GM19193 (cell line): ENCODE measurements around the gene C9orf85.

Source experiments
- POLR2A ChIP-seq: IDR thresholded peaks from 4 replicates; pipeline ENCODE4 v1.6.1; 2011; ENCODE audit not compliant: insufficient read depth, insufficient read length; ENCODE audit errors: extremely low read depth

C9orf85 gene

DNA sequence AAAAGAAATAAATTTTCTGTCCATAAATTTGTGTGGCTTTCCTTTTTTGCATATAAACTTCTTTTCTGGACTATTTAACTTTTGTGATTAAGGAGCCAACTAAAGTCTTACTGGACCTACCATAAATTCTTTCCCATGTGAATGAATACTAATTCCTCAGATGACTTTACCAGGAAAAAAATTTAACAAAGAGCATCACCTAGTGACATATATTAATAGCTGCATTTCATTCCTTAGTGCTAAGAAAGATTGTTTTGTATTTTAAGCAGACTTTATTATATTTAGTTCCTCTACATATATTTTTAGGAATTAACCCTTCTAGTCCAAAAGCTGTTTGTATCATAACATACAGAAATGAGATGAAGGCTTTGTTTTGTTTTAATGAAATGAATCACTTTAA, 64.4 kb downstream of the C9orf85 start:
- TF ChIP-seq POLR2A, result no peak

- TF ChIP-seq POLR2A, result no peak
Measured at GRCh38 chr9:71977003-71977402, 65.6 kb downstream of the C9orf85 start.

- no peak for TF ChIP-seq POLR2A
Measured at GRCh38 chr9:71980266-71981190, 69.1 kb downstream of the C9orf85 start.

DNA sequence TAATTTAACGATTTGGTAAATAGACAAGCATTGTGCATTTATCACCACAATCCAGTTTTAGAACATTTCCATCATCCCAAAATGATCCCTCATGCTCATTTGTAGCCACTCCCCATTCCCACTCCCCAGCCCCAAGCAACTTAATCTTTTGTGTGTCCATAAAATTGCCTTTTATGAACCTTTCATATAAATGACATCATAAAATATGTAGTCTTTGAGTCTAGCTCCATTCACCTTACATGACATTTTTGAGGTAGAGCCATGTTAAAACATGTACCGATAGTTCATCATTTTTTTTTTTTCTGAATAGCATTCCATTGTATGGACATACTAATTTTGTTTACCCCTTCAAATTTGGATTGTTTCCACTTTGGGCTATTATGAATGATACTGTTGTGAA, 70.5 kb downstream of the C9orf85 start:
- TF ChIP-seq POLR2A, result no peak

- no peak for TF ChIP-seq POLR2A
Measured at GRCh38 chr9:71984403-71984802, 73.0 kb downstream of the C9orf85 start.

DNA sequence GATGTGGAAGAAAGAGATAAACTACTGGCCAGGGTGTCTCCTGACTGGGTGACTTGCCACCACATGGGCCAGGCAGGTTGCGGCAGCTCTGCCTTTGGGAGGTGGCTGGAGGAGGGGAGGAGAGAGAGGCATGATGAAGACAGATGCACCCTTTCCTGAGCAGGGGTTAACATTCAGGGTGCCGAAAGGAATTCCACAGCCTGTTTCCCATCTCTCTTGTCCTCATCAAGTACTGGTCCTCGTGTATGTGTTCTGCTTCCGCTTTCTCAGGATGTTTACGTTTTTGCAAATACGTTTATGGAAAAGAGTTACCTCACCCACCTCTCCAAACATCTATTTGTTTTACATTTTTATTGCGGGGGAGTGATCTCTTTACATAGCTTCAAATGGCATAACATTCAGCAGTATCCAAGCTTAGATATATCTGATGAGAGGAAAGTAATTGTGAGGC, 73.4 kb downstream of the C9orf85 start:
- TF ChIP-seq POLR2A, result no peak

DNA sequence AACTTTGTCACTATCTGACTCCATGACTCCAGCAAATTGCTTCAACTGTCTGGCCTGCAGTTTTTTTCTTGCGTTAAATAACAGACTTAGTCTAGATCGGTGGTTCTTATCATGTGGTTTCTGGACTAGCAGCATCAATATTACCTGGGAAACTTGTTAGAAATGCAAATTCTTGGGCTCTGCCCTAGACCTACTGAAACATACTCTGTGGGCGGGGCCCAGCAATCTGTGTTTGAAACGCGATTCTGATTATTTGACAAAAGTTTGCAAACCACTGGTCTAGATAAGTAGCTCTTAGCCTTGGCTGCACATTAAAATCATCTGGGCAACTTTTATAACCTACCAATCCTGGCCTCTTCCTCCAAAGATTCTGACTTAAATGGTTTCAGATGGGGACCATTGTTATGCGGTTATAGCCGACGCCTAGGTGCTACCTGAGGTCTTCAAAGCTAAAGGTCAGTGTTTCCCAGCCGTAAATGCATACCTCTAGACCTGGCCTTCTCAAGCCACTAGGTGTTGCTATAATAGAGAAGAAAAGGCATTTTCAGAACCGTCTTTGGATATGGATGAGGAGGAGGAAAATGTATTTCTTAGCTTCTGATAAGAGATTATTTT, 74.0 kb downstream of the C9orf85 start:
- TF ChIP-seq POLR2A, result no peak

DNA sequence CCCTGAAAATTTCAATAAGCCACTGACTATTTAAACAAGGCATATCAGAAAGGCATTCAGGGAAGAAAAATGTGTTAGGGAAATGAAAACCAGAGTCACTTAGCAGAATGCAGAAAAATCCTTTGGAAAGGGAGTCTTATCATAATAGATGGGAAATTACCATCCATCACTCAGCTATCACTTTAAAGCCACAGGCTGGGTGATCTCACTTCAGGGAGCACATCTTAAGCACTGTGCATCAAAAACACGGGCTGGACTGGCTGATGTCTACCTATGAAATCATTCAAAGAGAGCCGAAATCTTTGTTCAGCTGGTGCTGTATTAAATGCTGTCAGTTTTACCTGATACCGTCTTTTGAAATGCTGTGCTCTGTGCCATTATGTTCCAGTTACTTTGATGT, 75.5 kb downstream of the C9orf85 start:
- TF ChIP-seq POLR2A, result no peak

GRCh38 chr9:71987471-71988371, 76.3 kb downstream of the C9orf85 start:
- no peak for TF ChIP-seq POLR2A

DNA sequence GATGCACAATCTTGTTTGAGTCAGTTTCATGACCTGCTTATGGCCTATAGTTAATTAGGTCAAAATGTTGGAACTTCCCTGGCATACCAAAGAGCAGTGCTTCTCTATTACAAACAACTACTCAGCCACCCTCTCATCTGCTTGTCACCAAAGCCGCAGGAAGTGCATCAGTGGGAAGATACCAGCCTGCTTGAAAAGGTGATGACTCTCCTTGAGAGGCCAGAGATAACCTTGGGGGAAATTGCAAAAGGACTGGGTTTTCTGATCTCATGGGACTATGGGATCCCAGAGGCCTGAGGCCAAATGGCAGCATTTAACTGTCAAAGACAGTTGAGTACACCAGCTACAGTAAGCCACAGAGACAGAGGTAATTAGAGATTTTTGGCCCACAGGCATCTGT, 79.0 kb downstream of the C9orf85 start:
- TF ChIP-seq POLR2A, result no peak

DNA sequence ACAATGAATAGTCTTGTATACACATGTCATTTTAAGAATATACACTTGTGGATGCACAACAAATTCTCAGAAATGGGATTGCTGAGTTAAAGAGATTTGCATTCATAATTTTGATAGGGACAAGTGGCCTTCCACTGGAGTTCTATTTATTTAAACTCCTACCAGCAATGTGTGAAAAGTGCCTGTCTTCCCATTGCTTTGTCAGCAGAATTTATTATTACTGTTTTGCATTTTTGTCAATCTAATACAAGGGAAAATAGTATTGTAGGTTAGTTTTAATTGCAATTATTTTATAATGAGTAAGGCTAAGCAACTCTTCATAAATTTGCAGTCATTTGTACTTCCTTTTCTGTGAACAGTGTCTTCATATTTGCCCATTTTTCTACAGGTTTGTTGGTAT, 94.0 kb downstream of the C9orf85 start:
- no peak for TF ChIP-seq POLR2A

DNA sequence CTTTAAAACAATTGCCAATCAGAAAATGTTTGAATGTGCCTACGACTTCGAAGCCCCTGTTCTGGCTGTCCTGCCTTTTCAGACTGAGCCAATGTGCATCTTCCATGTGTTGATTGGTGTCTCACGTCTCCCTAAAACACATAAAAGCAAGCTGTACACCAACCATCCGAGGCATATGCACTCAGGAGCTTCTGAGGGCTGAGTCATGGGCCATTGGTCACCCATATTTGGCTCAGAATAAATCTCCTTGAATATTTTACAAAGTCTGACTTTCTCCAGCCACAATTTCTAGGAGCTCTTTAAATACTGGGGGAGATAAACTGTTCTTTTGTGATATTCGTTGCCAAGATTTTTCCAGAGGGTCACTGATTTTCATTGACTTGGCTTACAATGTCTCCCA, 95.1 kb downstream of the C9orf85 start:
- TF ChIP-seq POLR2A, result no peak

- no peak for TF ChIP-seq POLR2A
Measured at GRCh38 chr9:72012646-72013045, 101.2 kb downstream of the C9orf85 start.

- no peak for TF ChIP-seq POLR2A
Measured at GRCh38 chr9:72013292-72013760, 101.9 kb downstream of the C9orf85 start.

- TF ChIP-seq POLR2A, result no peak
Measured at GRCh38 chr9:72022841-72023240, 111.4 kb downstream of the C9orf85 start.
